Neural cell (in vitro differentiated cells): ENCODE measurements around the gene SNX33. TPM values are rescaled to one million over a fixed set of nuclear protein-coding genes. Genes with fewer than 3 reads are reported as not detected.

Experiments
- H2AFZ ChIP-seq: fragments of 200-600, 300-800 bp; sonication (generic), shearing (Covaris generic); 2 replicates; pipeline ENCODE4 v1.6.0; 2014; ENCODE audit warnings: low read depth, mild to moderate bottlenecking, antibody characterized with exemption, low read length, moderate library complexity
- H3F3A ChIP-seq: fragments of 200-600 bp; shearing (Covaris generic); 2 replicates; pipeline ENCODE4 v1.6.1; 2016; ENCODE audit warnings: mild to moderate bottlenecking, moderate library complexity, mixed read lengths, antibody characterized with exemption, low read length; ENCODE audit not compliant: insufficient read depth, poor library complexity, severe bottlenecking
- H3K27ac ChIP-seq: fragments of 200-600, 300-800 bp; sonication (generic), shearing (Covaris generic); 2 replicates; pipeline ENCODE4 v1.5.1; 2014; ENCODE audit warnings: mild to moderate bottlenecking, low read length, moderate library complexity
- H3K27me3 ChIP-seq: fragments of 300-800, 200-600 bp; sonication (generic), shearing (Covaris generic); 2 replicates; pipeline ENCODE4 v1.6.0; 2014; ENCODE audit warnings: mild to moderate bottlenecking, low read depth, low read length, moderate library complexity; ENCODE audit not compliant: insufficient read depth
- H3K36me3 ChIP-seq: fragments of 300-800, 200-600 bp; sonication (generic), shearing (Covaris generic); 2 replicates; pipeline ENCODE4 v1.5.1; 2014; ENCODE audit warnings: mild to moderate bottlenecking, antibody characterized with exemption, low read length, moderate library complexity; ENCODE audit not compliant: insufficient read depth
- H3K4me2 ChIP-seq: fragments of 300-800, 200-600 bp; sonication (generic), shearing (Covaris generic); 2 replicates; pipeline ENCODE4 v1.6.0; 2014; ENCODE audit warnings: mild to moderate bottlenecking, low read length
- H3K4me3 ChIP-seq: fragments of 300-800, 200-600 bp; sonication (generic), shearing (Covaris generic); 2 replicates; pipeline ENCODE4 v1.5.1; 2014; ENCODE audit warnings: mild to moderate bottlenecking, low read length, moderate library complexity
- H3K79me2 ChIP-seq: fragments of 200-600 bp; shearing (Covaris generic); replicated peaks from 2 replicates; pipeline ENCODE4 v1.6.0; 2014; ENCODE audit warnings: mild to moderate bottlenecking, low read length, moderate library complexity; ENCODE audit not compliant: insufficient read depth
- H3K9ac ChIP-seq: fragments of 300-800, 200-600 bp; sonication (generic), shearing (Covaris generic); 2 replicates; pipeline ENCODE4 v1.6.1; 2016; ENCODE audit warnings: mild to moderate bottlenecking, low read length, mixed read lengths
- H3K9me2 ChIP-seq: fragments of 200-600 bp; shearing (Covaris generic); 2 replicates; pipeline ENCODE4 v1.6.1; 2016; ENCODE audit warnings: mild to moderate bottlenecking, low read length, mixed read lengths; ENCODE audit not compliant: insufficient read depth
- H3K9me3 ChIP-seq: fragments of 200-600, 300-800 bp; sonication (generic), shearing (Covaris generic); 2 replicates; pipeline ENCODE4 v1.6.1; 2016; ENCODE audit warnings: mild to moderate bottlenecking, mixed run types, low read length, moderate library complexity, mixed read lengths
- H4K20me1 ChIP-seq: fragments of 200-600 bp; shearing (Covaris generic); 2 replicates; pipeline ENCODE4 v1.6.1; 2016; ENCODE audit warnings: mild to moderate bottlenecking, mixed run types; ENCODE audit not compliant: insufficient read depth
- EP300 ChIP-seq: fragments of 450-650 bp; conservative IDR thresholded peaks from 2 replicates; pipeline ENCODE4 v1.6.1; 2014; ENCODE audit warnings: antibody characterized with exemption, mild to moderate bottlenecking, moderate library complexity; ENCODE audit not compliant: poor library complexity, severe bottlenecking
- EZH2 ChIP-seq: fragments of 200-600, 300-800 bp; shearing (Covaris generic), sonication (generic); IDR thresholded peaks from 2 replicates; pipeline ENCODE4 v1.6.1; 2014; ENCODE audit warnings: antibody characterized with exemption, low read length, borderline replicate concordance, mild to moderate bottlenecking; ENCODE audit not compliant: insufficient read depth, poor library complexity, severe bottlenecking
- MXI1 ChIP-seq: fragments of 450-650 bp; conservative IDR thresholded peaks from 2 replicates; pipeline ENCODE4 v1.6.1; 2014; ENCODE audit warnings: antibody characterized with exemption, mild to moderate bottlenecking; ENCODE audit not compliant: poor library complexity, severe bottlenecking
- POLR2AphosphoS5 ChIP-seq: IDR thresholded peaks from 2 replicates; pipeline ENCODE4 v1.6.1; 2012
- RAD21 ChIP-seq: fragments of 450-650 bp; conservative IDR thresholded peaks from 2 replicates; pipeline ENCODE4 v1.6.1; 2014; ENCODE audit warnings: antibody characterized with exemption, mild to moderate bottlenecking, moderate library complexity
- REST ChIP-seq: IDR thresholded peaks from 2 replicates; pipeline ENCODE4 v1.6.1; 2012; ENCODE audit warnings: borderline replicate concordance
- SMC3 ChIP-seq: fragments of 450-650 bp; conservative IDR thresholded peaks from 2 replicates; pipeline ENCODE4 v1.6.1; 2014; ENCODE audit warnings: antibody characterized with exemption, mild to moderate bottlenecking, moderate library complexity; ENCODE audit not compliant: poor library complexity
- TAF1 ChIP-seq: IDR thresholded peaks from 2 replicates; pipeline ENCODE4 v1.6.1; 2012; ENCODE audit warnings: low read depth
- polyA plus RNA-seq: library from polyadenylated mRNA; depleted of rRNA; stranded (reverse); fragments of >200 nt; gene quantifications from 2 replicates; pipeline ENCODE4 v1.2.3, GENCODE V29; 2014
- TF ChIP-seq, protein P1 (sequence below): fragments of 450-650 bp; IDR thresholded peaks from 2 replicates; pipeline ENCODE4 v1.5.1; 2014; ENCODE audit warnings: antibody characterized with exemption, mild to moderate bottlenecking, moderate library complexity; ENCODE audit not compliant: poor library complexity, severe bottlenecking

SNX33 gene
- polyA plus RNA-seq, 1 donor from 2014 or later, result 0.14 TPM

DNA sequence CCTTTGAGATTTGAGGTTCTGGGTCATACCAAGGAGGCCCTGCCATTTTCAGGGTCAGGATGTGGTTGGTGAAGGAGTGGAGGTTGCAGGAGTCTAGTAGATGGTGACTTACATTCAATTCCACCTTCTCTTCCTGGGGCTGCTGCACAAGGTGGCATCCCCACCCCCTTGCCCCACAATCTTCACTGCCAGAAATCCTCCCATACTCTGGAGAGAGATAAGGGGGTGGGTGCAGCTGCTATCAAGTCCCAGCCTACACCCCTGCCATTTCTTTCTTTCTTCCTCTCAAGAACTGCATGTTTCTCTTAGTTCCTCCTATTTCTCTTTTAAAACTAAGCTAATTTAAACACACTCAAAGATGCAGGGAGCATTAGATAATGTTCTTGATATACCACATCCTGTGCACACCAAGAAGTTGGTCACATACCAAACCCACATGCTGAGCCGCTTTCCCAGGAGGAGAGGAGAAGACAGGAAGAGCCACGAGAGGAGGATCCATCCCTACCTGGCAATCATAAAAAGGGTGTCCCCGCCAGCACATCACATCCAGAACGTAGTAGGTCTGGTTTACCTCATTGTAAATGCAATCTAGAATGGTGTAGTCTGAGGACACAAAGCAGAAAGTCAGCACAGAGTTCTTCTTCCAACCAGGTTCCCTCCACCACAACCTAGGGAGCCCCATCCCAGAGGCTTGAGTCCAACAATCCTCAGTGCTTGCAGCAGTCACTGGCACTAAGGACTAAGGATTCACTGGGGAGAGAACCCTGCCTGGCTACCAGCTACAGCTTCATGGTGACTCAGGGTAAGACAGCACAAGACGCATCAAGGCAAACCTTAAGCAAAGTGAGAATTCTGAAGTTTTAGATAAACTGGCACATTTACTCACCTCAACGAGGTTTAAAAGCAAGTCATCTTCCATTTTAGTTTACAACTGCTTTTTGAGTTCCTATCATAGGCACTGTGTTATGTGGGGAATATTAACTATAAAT lies 40.7 kb upstream of the SNX33 start:
- H3K9me3 ChIP-seq, result no peaks in the 10 kb centered on the region
- no peak for TF ChIP-seq RAD21
- no peak for TF ChIP-seq TAF1
- TF ChIP-seq, protein P1, sequence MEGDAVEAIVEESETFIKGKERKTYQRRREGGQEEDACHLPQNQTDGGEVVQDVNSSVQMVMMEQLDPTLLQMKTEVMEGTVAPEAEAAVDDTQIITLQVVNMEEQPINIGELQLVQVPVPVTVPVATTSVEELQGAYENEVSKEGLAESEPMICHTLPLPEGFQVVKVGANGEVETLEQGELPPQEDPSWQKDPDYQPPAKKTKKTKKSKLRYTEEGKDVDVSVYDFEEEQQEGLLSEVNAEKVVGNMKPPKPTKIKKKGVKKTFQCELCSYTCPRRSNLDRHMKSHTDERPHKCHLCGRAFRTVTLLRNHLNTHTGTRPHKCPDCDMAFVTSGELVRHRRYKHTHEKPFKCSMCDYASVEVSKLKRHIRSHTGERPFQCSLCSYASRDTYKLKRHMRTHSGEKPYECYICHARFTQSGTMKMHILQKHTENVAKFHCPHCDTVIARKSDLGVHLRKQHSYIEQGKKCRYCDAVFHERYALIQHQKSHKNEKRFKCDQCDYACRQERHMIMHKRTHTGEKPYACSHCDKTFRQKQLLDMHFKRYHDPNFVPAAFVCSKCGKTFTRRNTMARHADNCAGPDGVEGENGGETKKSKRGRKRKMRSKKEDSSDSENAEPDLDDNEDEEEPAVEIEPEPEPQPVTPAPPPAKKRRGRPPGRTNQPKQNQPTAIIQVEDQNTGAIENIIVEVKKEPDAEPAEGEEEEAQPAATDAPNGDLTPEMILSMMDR, result no peak
- no peak for TF ChIP-seq EP300
- TF ChIP-seq MXI1, result no peak
- no peak for TF ChIP-seq EZH2
- no peaks in the 10 kb centered on the region for H4K20me1 ChIP-seq
- H3K9ac ChIP-seq, result no peak overlapping the region
- no peaks in the 10 kb centered on the region for H3K27me3 ChIP-seq
- no peak overlapping the region for H3K27ac ChIP-seq
- no peak overlapping the region for H3K4me3 ChIP-seq
- H3K4me2 ChIP-seq, result no peak overlapping the region
- H3K36me3 ChIP-seq, result no peaks in the 10 kb centered on the region
- H3K79me2 ChIP-seq, result no peaks in the 10 kb centered on the region
- H2AFZ ChIP-seq, result no peak overlapping the region
- H3K9me2 ChIP-seq, result no peaks in the 10 kb centered on the region
- H3F3A ChIP-seq, result no peaks in the 10 kb centered on the region

GRCh38 chr15:75616766-75617165 lies 30.9 kb upstream of the SNX33 start:
- TF ChIP-seq SMC3, result no peak
- TF ChIP-seq TAF1, result no peak
- TF ChIP-seq, protein P1, result no peak
- no peak for TF ChIP-seq RAD21
- TF ChIP-seq EZH2, result no peak
- TF ChIP-seq MXI1, result no peak
- no peak for TF ChIP-seq POLR2AphosphoS5
- TF ChIP-seq REST, result no peak
- no peak for TF ChIP-seq EP300
- H3K9me3 ChIP-seq, result no peaks in the 10 kb centered on the region

More at GRCh38 chr15:75616766-75617165, 30.9 kb upstream of the SNX33 start:
- Histone ChIP-seq H3K9ac (no peak overlapping the region), H2AFZ (no peak overlapping the region), H3K27ac (no peak overlapping the region), H3K4me2 (no peak overlapping the region), H3K4me3 (no peak overlapping the region), H4K20me1 (no peaks in the 10 kb centered on the region), H3F3A (no peaks in the 10 kb centered on the region), H3K9me2 (no peaks in the 10 kb centered on the region), H3K27me3 (no peaks in the 10 kb centered on the region), H3K79me2 (no peaks in the 10 kb centered on the region), H3K36me3 (no peaks in the 10 kb centered on the region)
